ENCODE measurements around the gene JMJD8. TPM values are rescaled to one million over a fixed set of nuclear protein-coding genes. Genes with fewer than 3 reads are reported as not detected.
"Not testable (repeated sequence)": the region's sequence is repeated elsewhere in the genome, so short reads cannot be mapped to it uniquely, and the experiment has no call there.

Gene JMJD8
- total RNA-seq, 1 experiment from 2014 or later = 90.5 TPM

GRCh38 chr16:714558-715476 lies 30.7 kb upstream of the JMJD8 start, which contains the start of gene METRN:
TSS of gene METRN (plus strand) at chr16:715118. CDS start at chr16:715290, 172 bp downstream.
- DNase-seq = peak; percentile 98
- peak within 1 kb of the TSS; percentile 83 for H3K27ac Mint-ChIP-seq (ENCODE audit: unreplicated experiment)
- no peaks in the 10 kb centered on the region for H3K9me3 Mint-ChIP-seq (ENCODE audit: low read depth, unreplicated experiment)
- H3K4me3 Mint-ChIP-seq (ENCODE audit: low read depth, unreplicated experiment) = peak within 1 kb of the TSS; percentile 78
- CTCF ChIA-PET = interaction anchor here (0.6 to 1.1 kb wide), 2 partner anchors 20 to 43 kb away, joined by 3 to 4 read pairs; no protein-coding TSS in a partner anchor
- BruUV-seq (replicated peaks) = no TSS peak
- peaks cover 22% of the 10 kb centered on the region for H3K4me1 Mint-ChIP-seq (ENCODE audit: low read depth, unreplicated experiment)
- intact Hi-C loops (cut with micrococcal nuclease; ENCODE audit: unreplicated experiment) = loop anchor here (5.0 kb wide), 1 partner anchor 72 kb away; the partner anchor contains the start of genes CHTF18 and RPUSD1
- peaks cover 19% of the 10 kb centered on the region for H3K27me3 Mint-ChIP-seq (ENCODE audit: unreplicated experiment)
- H3K36me3 Mint-ChIP-seq (ENCODE audit: insufficient read depth, unreplicated experiment) = peaks cover 62% of the 10 kb centered on the region
- TF ChIP-seq CTCF (IDR thresholded peaks at IDR 0.05; ENCODE audit: unreplicated experiment) = no peak

- peaks cover 54% of the 10 kb centered on the region for H3K36me3 Mint-ChIP-seq (ENCODE audit: insufficient read depth, unreplicated experiment)
- no peaks in the 10 kb centered on the region for H3K9me3 Mint-ChIP-seq (ENCODE audit: low read depth, unreplicated experiment)
- intact Hi-C loops (cut with micrococcal nuclease; ENCODE audit: unreplicated experiment) = loop anchor here (5.0 kb wide), 1 partner anchor 73 kb away; the partner anchor contains the start of genes CHTF18 and RPUSD1
- TF ChIP-seq CTCF (IDR thresholded peaks at IDR 0.05; ENCODE audit: unreplicated experiment) = no peak
- CTCF ChIA-PET = interaction anchor here (0.6 kb wide), 1 partner anchor 154 kb away, joined by 3 read pairs; no protein-coding TSS in a partner anchor
- peaks cover 27% of the 10 kb centered on the region for H3K27me3 Mint-ChIP-seq (ENCODE audit: unreplicated experiment)
- DNase-seq = no peak
- no peak overlapping the region for H3K27ac Mint-ChIP-seq (ENCODE audit: unreplicated experiment)
- no TSS peak for BruUV-seq (replicated peaks)
- H3K4me3 Mint-ChIP-seq (ENCODE audit: low read depth, unreplicated experiment) = peak overlapping the region; percentile 78
- H3K4me1 Mint-ChIP-seq (ENCODE audit: low read depth, unreplicated experiment) = peaks cover 15% of the 10 kb centered on the region
Observed at GRCh38 chr16:714079-714478, 29.9 kb upstream of the JMJD8 start.

- not testable (repeated sequence) for BruUV-seq (replicated peaks); H3K4me1 Mint-ChIP-seq (ENCODE audit: low read depth, unreplicated experiment); H3K4me3 Mint-ChIP-seq (ENCODE audit: low read depth, unreplicated experiment); H3K9me3 Mint-ChIP-seq (ENCODE audit: low read depth, unreplicated experiment)
- peak; percentile 84 for TF ChIP-seq CTCF (IDR thresholded peaks at IDR 0.05; ENCODE audit: unreplicated experiment)
- CTCF ChIA-PET = interaction anchor here (0.6 to 1.4 kb wide), 12 partner anchors 8 to 345 kb away, joined by 3 to 9 read pairs (median 4); partner anchors contain the start of genes ANTKMT, CHTF18, CIAO3 and RPUSD1
- peaks cover 41% of the 10 kb centered on the region for H3K36me3 Mint-ChIP-seq (ENCODE audit: insufficient read depth, unreplicated experiment)
- DNase-seq = peak; percentile 91
- H3K27ac Mint-ChIP-seq (ENCODE audit: unreplicated experiment) = peak overlapping the region; percentile 52
- H3K27me3 Mint-ChIP-seq (ENCODE audit: unreplicated experiment) = peaks cover 40% of the 10 kb centered on the region
- intact Hi-C loops (cut with micrococcal nuclease; ENCODE audit: unreplicated experiment) = loop anchor here (5.0 kb wide), 1 partner anchor 75 kb away; the partner anchor contains the start of genes CHTF18 and RPUSD1
Observed at GRCh38 chr16:712740-713250, 28.7 kb upstream of the JMJD8 start.

- no TSS peak for BruUV-seq (replicated peaks)
- Mint-ChIP-seq H3K9me3 (ENCODE audit: low read depth, unreplicated experiment) (no peaks in the 10 kb centered on the region), H3K4me1 (ENCODE audit: low read depth, unreplicated experiment) (peaks cover 14% of the 10 kb centered on the region), H3K4me3 (ENCODE audit: low read depth, unreplicated experiment) (no peak overlapping the region), H3K36me3 (ENCODE audit: insufficient read depth, unreplicated experiment) (peaks cover 35% of the 10 kb centered on the region), H3K27ac (ENCODE audit: unreplicated experiment) (no peak overlapping the region), H3K27me3 (ENCODE audit: unreplicated experiment) (peaks cover 50% of the 10 kb centered on the region)
- TF ChIP-seq CTCF (IDR thresholded peaks at IDR 0.05; ENCODE audit: unreplicated experiment) = peak; percentile 97
- CTCF ChIA-PET = interaction anchor here (0.9 to 1.4 kb wide), 9 partner anchors 10 to 346 kb away, joined by 3 to 9 read pairs (median 4); partner anchors contain the start of genes ANTKMT, CHTF18, CIAO3 and RPUSD1
- peak; percentile 94 for DNase-seq
- intact Hi-C loops (cut with micrococcal nuclease; ENCODE audit: unreplicated experiment) = loop anchor here (5.0 kb wide), 1 partner anchor 76 kb away; the partner anchor contains the start of genes CHTF18 and RPUSD1
Observed at GRCh38 chr16:711548-712320, 27.6 kb upstream of the JMJD8 start.

Measured in Calu3 (cell line).